PC-3 (cell line): ENCODE results near the gene PEX5L. TPM values are rescaled to one million over a fixed set of nuclear protein-coding genes. Genes with fewer than 3 reads are reported as not detected.

Experiments
- ATAC-seq: fragments of 200-7000 bp; cut with Tn5 transposase; 2 replicates; pipeline ENCODE4 v1.9.1; 2020; ENCODE audit warnings: mild to moderate bottlenecking, moderate library complexity
- BruUV-seq: library from RNA; stranded (reverse); fragments of 400-500 nt; replicated peaks from 2 replicates; lab custom pipeline; 2021; lab: Mats Ljungman, UMichigan
- CTCF ChIA-PET: fragments of 300-600 bp; sonication (Branson Sonifier 250); formaldehyde crosslinking; loops from one replicate; lab custom pipeline; 2022; ENCODE audit warnings: antibody characterized with exemption; lab: Charles Lee
- POLR2A ChIA-PET: fragments of 300-600 bp; sonication (Branson Sonifier 250); formaldehyde crosslinking; loops from one replicate; lab custom pipeline; 2022; ENCODE audit warnings: antibody characterized with exemption; ENCODE audit not compliant: unreplicated experiment; lab: Charles Lee
- DNase-seq: peaks from one replicate; pipeline ENCODE4 v3.0.0-alpha.2; 2015
- H2AFZ ChIP-seq: fragments of 300-600 bp; sonication (generic); 2 replicates; pipeline ENCODE4 v1.6.0; 2016; ENCODE audit warnings: antibody characterized with exemption, low read length
- H3F3A ChIP-seq: fragments of 300-600 bp; sonication (generic); one replicate; pipeline ENCODE4 v1.6.0; 2017; ENCODE audit warnings: antibody characterized with exemption, low read length, control low read depth, mild to moderate bottlenecking; ENCODE audit not compliant: unreplicated experiment
- H3K27ac ChIP-seq: fragments of 300-600 bp; sonication (generic); 2 replicates; pipeline ENCODE4 v1.5.1; 2016; ENCODE audit warnings: mild to moderate bottlenecking, low read length
- H3K27me3 ChIP-seq: fragments of 300-600 bp; sonication (generic); 2 replicates; pipeline ENCODE4 v1.6.1; 2016; ENCODE audit warnings: low read length, mixed read lengths
- H3K36me3 ChIP-seq: fragments of 300-600 bp; sonication (generic); 2 replicates; pipeline ENCODE4 v1.6.1; 2016; ENCODE audit warnings: low read depth, mixed run types, low read length, mixed read lengths
- H3K4me1 ChIP-seq: fragments of 300-600 bp; sonication (generic); 2 replicates; pipeline ENCODE4 v1.5.1; 2016; ENCODE audit warnings: low read length; ENCODE audit not compliant: insufficient read depth
- H3K4me2 ChIP-seq: fragments of 300-600 bp; sonication (generic); 2 replicates; pipeline ENCODE4 v1.6.0; 2016; ENCODE audit warnings: low read length
- H3K4me3 ChIP-seq: fragments of 300-600 bp; sonication (generic); 2 replicates; pipeline ENCODE4 v1.5.1; 2016; ENCODE audit warnings: mild to moderate bottlenecking, low read length, mixed read lengths
- H3K79me2 ChIP-seq: fragments of 300-600 bp; sonication (generic); 2 replicates; pipeline ENCODE4 v1.6.1; 2017; ENCODE audit warnings: low read length, mixed read lengths
- H3K9ac ChIP-seq: fragments of 300-600 bp; sonication (generic); 2 replicates; pipeline ENCODE4 v1.6.0; 2016; ENCODE audit warnings: mild to moderate bottlenecking, low read length
- H3K9me2 ChIP-seq: fragments of 300-600 bp; sonication (generic); replicated peaks from 2 replicates; pipeline ENCODE4 v1.6.1; 2016; ENCODE audit warnings: mixed run types, low read length, mixed read lengths
- H3K9me3 ChIP-seq: fragments of 300-600 bp; sonication (generic); 2 replicates; pipeline ENCODE4 v1.6.1; 2016; ENCODE audit warnings: low read length, mixed read lengths
- H4K20me1 ChIP-seq: fragments of 300-600 bp; sonication (generic); 2 replicates; pipeline ENCODE4 v1.6.1; 2016; ENCODE audit warnings: low read length, mixed read lengths
- EZH2 ChIP-seq: fragments of 300-600 bp; sonication (generic); IDR thresholded peaks from one replicate; pipeline ENCODE4 v1.6.1; 2017; ENCODE audit warnings: antibody characterized with exemption, mild to moderate bottlenecking, low read length; ENCODE audit not compliant: unreplicated experiment
- EZH2phosphoT487 ChIP-seq: fragments of 300-600 bp; sonication (generic); IDR thresholded peaks from 2 replicates; pipeline ENCODE4 v1.6.1; 2018; ENCODE audit warnings: mild to moderate bottlenecking, antibody characterized with exemption, low read length, borderline replicate concordance
- intact Hi-C: fragments of 100-400 bp; cut with micrococcal nuclease; formaldehyde crosslinking; loops from 2 replicates; pipeline ENCODE4 v1.9.0; 2023
- total RNA-seq: library from RNA; depleted of rRNA; stranded (reverse); fragments of >200 nt; gene quantifications from 2 replicates; pipeline ENCODE4 v1.2.3, GENCODE V29; 2014
- TF ChIP-seq, protein P1 (sequence below): fragments of 300-600 bp; sonication (generic); conservative IDR thresholded peaks from 2 replicates; pipeline ENCODE4 v1.5.1; 2017; ENCODE audit warnings: antibody characterized with exemption, low read depth, mild to moderate bottlenecking, low read length

Gene PEX5L
- total RNA-seq, 1 experiment from 2014 or later: 0.69 TPM

DNA sequence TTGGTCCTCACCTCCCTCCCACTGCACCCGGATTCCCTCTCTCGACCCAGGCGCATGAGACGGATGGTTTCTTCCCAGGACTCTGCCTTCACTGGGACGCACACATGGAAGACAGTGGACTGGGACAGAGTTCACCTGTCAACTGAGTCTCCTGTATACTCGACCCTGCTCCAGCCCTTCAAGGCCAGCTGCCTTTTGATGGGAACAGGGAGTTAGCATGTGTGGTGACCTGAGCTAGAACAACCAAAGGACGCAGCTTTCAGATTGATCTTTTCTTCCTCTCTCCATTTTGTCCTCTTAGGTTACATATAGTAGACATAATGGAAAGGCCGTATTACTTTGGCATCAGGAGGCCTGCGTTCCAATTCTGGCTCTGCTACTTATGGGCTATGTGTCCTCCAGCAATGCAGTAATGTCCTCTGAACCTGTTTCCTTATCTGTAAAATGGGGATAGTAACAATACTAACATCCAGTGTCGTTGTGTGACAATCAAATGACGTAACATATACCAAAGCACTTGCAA, 94.1 kb downstream of the PEX5L start:
- H3K27me3 ChIP-seq: no peaks in the 10 kb centered on the region
- H3K9me3 ChIP-seq: no peaks in the 10 kb centered on the region
- POLR2A ChIA-PET: no interaction called here
- H3K36me3 ChIP-seq: no peaks in the 10 kb centered on the region
- no peak overlapping the region for H3K9ac ChIP-seq
- 0 out of 2 replicates have a peak, but pooled peaks cover 5% of the 10 kb centered on the region for H3K4me1 ChIP-seq
- H3F3A ChIP-seq: no peaks in the 10 kb centered on the region
- peak overlapping the region; percentile 73 for H3K4me2 ChIP-seq
- H3K79me2 ChIP-seq: no peaks in the 10 kb centered on the region
- no TSS peak for BruUV-seq
- H2AFZ ChIP-seq: peak overlapping the region; percentile 87
- intact Hi-C loops: no loop called here
- no peak for TF ChIP-seq EZH2
- peak; percentile 29 for ATAC-seq
- no peaks in the 10 kb centered on the region for H4K20me1 ChIP-seq
- H3K9me2 ChIP-seq: 0 out of 2 replicates have a peak, but pooled peaks cover 5% of the 10 kb centered on the region
- H3K4me3 ChIP-seq: peak overlapping the region; percentile 54
- H3K27ac ChIP-seq: no peak overlapping the region
- no peak for DNase-seq
- CTCF ChIA-PET: interaction anchor here (0.6 kb wide), 1 partner anchor 74 kb away, joined by 7 read pairs; no protein-coding TSS in a partner anchor

DNA sequence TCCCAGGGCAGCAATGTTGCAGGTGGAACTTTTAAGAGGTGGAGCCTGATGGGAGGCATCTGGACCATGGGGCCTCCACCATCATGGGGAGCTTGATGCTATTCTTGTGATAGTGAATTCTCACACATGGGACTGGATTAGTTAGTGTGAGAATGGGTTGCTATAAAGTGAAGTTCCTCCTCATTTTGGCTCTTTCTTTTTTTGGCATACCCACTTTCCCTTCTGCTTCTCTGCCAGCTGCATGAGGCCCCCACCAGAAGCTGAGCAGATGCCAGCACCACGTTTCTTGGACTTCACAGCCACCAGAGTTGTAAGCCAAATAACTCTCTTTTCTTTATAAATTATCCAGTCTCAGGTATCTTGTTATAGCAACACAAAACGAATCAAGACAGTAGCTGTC, 101.0 kb downstream of the PEX5L start:
- Histone ChIP-seq H3K79me2 (no peaks in the 10 kb centered on the region), H3K4me2 (no peak overlapping the region), H3K36me3 (no peaks in the 10 kb centered on the region), H3F3A (no peaks in the 10 kb centered on the region), H3K9me2 (no peaks in the 10 kb centered on the region), H2AFZ (no peak overlapping the region), H4K20me1 (no peaks in the 10 kb centered on the region), H3K27ac (no peak overlapping the region), H3K9ac (no peak overlapping the region), H3K27me3 (no peaks in the 10 kb centered on the region), H3K9me3 (no peaks in the 10 kb centered on the region), H3K4me1 (no peaks in the 10 kb centered on the region), H3K4me3 (no peak overlapping the region)
- intact Hi-C loops: no loop called here
- ChIA-PET POLR2A (no interaction called here), CTCF (no interaction called here)
- DNase-seq: no peak
- no TSS peak for BruUV-seq
- ATAC-seq: no peak
- no peak for TF ChIP-seq EZH2
- TF ChIP-seq, protein P1, sequence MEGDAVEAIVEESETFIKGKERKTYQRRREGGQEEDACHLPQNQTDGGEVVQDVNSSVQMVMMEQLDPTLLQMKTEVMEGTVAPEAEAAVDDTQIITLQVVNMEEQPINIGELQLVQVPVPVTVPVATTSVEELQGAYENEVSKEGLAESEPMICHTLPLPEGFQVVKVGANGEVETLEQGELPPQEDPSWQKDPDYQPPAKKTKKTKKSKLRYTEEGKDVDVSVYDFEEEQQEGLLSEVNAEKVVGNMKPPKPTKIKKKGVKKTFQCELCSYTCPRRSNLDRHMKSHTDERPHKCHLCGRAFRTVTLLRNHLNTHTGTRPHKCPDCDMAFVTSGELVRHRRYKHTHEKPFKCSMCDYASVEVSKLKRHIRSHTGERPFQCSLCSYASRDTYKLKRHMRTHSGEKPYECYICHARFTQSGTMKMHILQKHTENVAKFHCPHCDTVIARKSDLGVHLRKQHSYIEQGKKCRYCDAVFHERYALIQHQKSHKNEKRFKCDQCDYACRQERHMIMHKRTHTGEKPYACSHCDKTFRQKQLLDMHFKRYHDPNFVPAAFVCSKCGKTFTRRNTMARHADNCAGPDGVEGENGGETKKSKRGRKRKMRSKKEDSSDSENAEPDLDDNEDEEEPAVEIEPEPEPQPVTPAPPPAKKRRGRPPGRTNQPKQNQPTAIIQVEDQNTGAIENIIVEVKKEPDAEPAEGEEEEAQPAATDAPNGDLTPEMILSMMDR: no peak
- TF ChIP-seq EZH2phosphoT487: no peak

DNA sequence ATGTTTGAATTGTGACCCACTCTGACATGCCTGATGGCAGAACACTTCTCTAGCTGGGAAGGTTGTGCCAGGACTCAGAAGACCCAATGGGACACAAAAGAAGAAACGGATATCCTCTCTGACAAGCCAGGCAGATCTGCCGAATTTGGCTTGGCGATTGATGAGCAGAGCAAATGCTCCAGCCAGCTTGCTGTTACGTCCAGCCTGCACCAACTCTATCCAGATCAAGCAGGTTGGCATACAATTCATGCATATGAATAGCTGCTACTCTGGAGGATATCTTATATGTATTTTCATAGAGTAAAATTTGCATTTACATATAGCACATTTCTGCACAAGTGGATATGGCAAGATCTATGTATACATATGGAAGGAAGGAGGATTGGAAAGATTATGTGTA, 102.8 kb downstream of the PEX5L start:
- no peak overlapping the region for H3K27ac ChIP-seq
- no TSS peak for BruUV-seq
- no peaks in the 10 kb centered on the region for H3K27me3 ChIP-seq
- H2AFZ ChIP-seq: no peak overlapping the region
- H3K4me1 ChIP-seq: no peaks in the 10 kb centered on the region
- no peaks in the 10 kb centered on the region for H3K9me3 ChIP-seq
- H3K9ac ChIP-seq: no peak overlapping the region
- no peaks in the 10 kb centered on the region for H3F3A ChIP-seq
- H3K36me3 ChIP-seq: no peaks in the 10 kb centered on the region
- H3K9me2 ChIP-seq: no peaks in the 10 kb centered on the region
- no peak for DNase-seq
- no peak overlapping the region for H3K4me2 ChIP-seq
- no peaks in the 10 kb centered on the region for H4K20me1 ChIP-seq
- ATAC-seq: no peak
- H3K4me3 ChIP-seq: no peak overlapping the region
- intact Hi-C loops: no loop called here
- POLR2A ChIA-PET: no interaction called here
- no peak for TF ChIP-seq EZH2phosphoT487
- TF ChIP-seq, protein P1: no peak
- TF ChIP-seq EZH2: no peak
- H3K79me2 ChIP-seq: no peaks in the 10 kb centered on the region
- CTCF ChIA-PET: no interaction called here
